Fibroblast of skin of right biceps (primary cell): ENCODE results near the gene ESPN.
"Not testable (repeated sequence)": the region's sequence is repeated elsewhere in the genome, so short reads cannot be mapped to it uniquely, and the experiment has no call there.

Source experiments
- DNase-seq: peaks from one replicate; pipeline ENCODE4 v3.0.0-alpha.2; 2013

The ESPN gene

GRCh38 chr1:6424619-6425593 lies at the start of gene ESPN:
TSS of gene ESPN (plus strand) at chr1:6424776. CDS start at chr1:6424956, 180 bp downstream.
- no peak for DNase-seq

- no peak for DNase-seq
Measured at GRCh38 chr1:6378096-6378746, 46.4 kb upstream of the ESPN start.

GRCh38 chr1:6380037-6380436 lies 44.5 kb upstream of the ESPN start:
- no peak for DNase-seq

- DNase-seq, result no peak
Measured at GRCh38 chr1:6384135-6384534, 40.4 kb upstream of the ESPN start.

GRCh38 chr1:6384962-6385361 lies 39.6 kb upstream of the ESPN start:
- DNase-seq, result no peak

GRCh38 chr1:6385488-6386191 lies 38.9 kb upstream of the ESPN start:
- peak; percentile 77 for DNase-seq

- peak; percentile 44 for DNase-seq
Measured at GRCh38 chr1:6386371-6386949, 38.1 kb upstream of the ESPN start.

- no peak for DNase-seq
Measured at GRCh38 chr1:6389971-6390370, 34.6 kb upstream of the ESPN start.

GRCh38 chr1:6391951-6392808 lies 32.4 kb upstream of the ESPN start:
- no peak for DNase-seq

- no peak for DNase-seq
Measured at GRCh38 chr1:6392809-6393399, 31.7 kb upstream of the ESPN start.

- DNase-seq, result peak; percentile 88
Measured at GRCh38 chr1:6393400-6394187, 31.0 kb upstream of the ESPN start, which contains the start of gene ACOT7. TSS of gene ACOT7 (minus strand) at chr1:6393767. CDS start at chr1:6393399, 368 bp downstream.

GRCh38 chr1:6395130-6395529 lies 29.4 kb upstream of the ESPN start:
- not testable (repeated sequence) for DNase-seq

GRCh38 chr1:6395781-6396244 lies 28.8 kb upstream of the ESPN start:
- not testable (repeated sequence) for DNase-seq

GRCh38 chr1:6396998-6397397 lies 27.6 kb upstream of the ESPN start:
- DNase-seq, result no peak

GRCh38 chr1:6397844-6398441 lies 26.6 kb upstream of the ESPN start:
- no peak for DNase-seq

- no peak for DNase-seq
Measured at GRCh38 chr1:6399294-6399693, 25.3 kb upstream of the ESPN start.

GRCh38 chr1:6401673-6402072 lies 22.9 kb upstream of the ESPN start:
- DNase-seq, result no peak

GRCh38 chr1:6408023-6408422 lies 16.6 kb upstream of the ESPN start:
- no peak for DNase-seq

- DNase-seq, result no peak
Measured at GRCh38 chr1:6409053-6409452, 15.5 kb upstream of the ESPN start.

GRCh38 chr1:6409733-6410132 lies 14.8 kb upstream of the ESPN start:
- no peak for DNase-seq
